RWPE1 (cell line): ENCODE measurements around the gene RASL10A.
A peak's percentile ranks its signal among the peaks of the same experiment; 100 is the strongest.

Source experiments
- CTCF ChIA-PET: fragments of 350-600 bp; sonication (Branson Sonifier 250); formaldehyde crosslinking; extraction: SDS; loops from one replicate; lab custom pipeline; 2021; lab: Yijun Ruan, JAX
- POLR2A ChIA-PET: fragments of 400-600 bp; formaldehyde crosslinking; extraction: SDS; loops from one replicate; lab custom pipeline; 2020; ENCODE audit warnings: antibody characterized with exemption; ENCODE audit not compliant: low non-redundant PET; lab: Yijun Ruan, JAX
- DNase-seq: peaks from one replicate; pipeline ENCODE4 v3.0.0; 2012; ENCODE audit warnings: low spot score
- H3K27ac ChIP-seq: fragments of 450-650 bp; 2 replicates; pipeline ENCODE4 v1.5.1; 2017
- TF ChIP-seq, protein P1 (sequence below): fragments of 450-650 bp; conservative IDR thresholded peaks from 2 replicates; pipeline ENCODE4 v1.5.1; 2017; ENCODE audit warnings: low read depth, mild to moderate bottlenecking

Gene RASL10A

DNA sequence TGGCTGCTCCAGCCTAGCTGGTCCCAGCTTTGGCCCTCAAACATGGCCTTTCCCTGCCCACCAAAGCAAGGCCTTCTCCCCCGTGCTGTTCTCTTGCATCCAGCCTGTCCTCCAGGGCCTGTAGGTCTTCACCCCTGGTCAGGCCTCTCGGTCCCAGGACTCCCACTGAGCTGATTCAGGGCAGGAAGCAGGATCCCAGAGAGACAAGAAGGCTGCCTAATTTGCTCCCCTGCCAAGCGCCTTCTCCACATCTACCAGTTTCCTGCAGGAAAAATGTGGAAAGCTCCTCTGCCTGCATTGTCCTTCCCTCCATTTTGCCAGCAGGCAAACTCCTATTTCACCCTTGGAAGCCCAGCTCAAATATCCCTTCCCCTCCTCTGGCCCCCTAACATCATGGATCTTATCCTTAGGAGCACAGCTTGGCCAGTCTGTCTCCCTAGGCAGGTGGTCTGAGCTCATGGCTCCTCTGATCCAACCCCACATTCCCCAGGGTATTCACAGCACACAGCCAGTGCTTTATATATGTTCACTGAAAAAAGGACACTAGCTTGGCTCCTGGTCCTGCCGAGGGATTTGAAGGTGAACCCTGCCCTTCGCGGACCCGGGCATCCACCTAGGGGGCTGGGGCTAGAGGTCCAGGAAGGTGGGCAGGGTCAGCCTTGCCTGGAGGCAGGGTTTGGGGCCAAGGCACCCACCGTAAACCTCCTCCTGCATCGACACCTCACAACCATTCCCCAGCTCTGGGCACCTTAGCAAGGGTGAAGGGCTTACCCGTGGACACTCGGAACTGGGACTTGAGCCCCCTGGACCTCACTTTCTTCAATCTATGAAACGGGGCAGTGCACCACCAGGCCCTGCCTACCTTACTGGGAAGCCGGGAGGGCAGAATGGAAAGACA, 48.7 kb downstream of the RASL10A start:
- H3K27ac ChIP-seq: peak overlapping the region; percentile 91
- POLR2A ChIA-PET: interaction anchor here (0.5 kb wide), 1 partner anchor 683 kb away, joined by 4 read pairs; no protein-coding TSS in a partner anchor
- no peak for DNase-seq
- TF ChIP-seq, protein P1, sequence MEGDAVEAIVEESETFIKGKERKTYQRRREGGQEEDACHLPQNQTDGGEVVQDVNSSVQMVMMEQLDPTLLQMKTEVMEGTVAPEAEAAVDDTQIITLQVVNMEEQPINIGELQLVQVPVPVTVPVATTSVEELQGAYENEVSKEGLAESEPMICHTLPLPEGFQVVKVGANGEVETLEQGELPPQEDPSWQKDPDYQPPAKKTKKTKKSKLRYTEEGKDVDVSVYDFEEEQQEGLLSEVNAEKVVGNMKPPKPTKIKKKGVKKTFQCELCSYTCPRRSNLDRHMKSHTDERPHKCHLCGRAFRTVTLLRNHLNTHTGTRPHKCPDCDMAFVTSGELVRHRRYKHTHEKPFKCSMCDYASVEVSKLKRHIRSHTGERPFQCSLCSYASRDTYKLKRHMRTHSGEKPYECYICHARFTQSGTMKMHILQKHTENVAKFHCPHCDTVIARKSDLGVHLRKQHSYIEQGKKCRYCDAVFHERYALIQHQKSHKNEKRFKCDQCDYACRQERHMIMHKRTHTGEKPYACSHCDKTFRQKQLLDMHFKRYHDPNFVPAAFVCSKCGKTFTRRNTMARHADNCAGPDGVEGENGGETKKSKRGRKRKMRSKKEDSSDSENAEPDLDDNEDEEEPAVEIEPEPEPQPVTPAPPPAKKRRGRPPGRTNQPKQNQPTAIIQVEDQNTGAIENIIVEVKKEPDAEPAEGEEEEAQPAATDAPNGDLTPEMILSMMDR: no peak
- CTCF ChIA-PET: no interaction called here

DNA sequence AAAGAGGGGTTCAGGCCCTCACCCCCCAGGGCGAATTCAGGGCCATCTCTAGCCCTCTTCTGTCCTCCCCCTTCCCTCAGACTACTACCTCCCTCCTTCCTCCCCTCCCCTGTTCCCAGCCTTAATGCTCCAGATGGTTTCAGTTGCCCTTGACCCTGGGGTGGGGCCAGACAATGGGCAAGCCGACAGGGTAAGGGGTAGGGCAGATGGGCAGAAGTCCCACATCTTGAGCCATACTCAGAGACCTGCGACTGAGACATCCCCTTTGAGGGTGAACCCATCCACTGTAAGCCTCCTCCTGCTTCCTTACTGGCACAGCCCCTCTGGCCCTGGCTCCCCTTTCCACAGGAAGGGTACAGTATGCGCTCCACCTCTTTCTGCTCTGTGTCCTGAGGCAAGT, 49.6 kb downstream of the RASL10A start:
- ChIA-PET CTCF (interaction anchor here (0.6 to 1.4 kb wide), 2 partner anchors 20 to 161 kb away, joined by 3 to 8 read pairs; no protein-coding TSS in a partner anchor), POLR2A (no interaction called here)
- no peak for DNase-seq
- H3K27ac ChIP-seq: peak overlapping the region; percentile 91
- TF ChIP-seq, protein P1: no peak

DNA sequence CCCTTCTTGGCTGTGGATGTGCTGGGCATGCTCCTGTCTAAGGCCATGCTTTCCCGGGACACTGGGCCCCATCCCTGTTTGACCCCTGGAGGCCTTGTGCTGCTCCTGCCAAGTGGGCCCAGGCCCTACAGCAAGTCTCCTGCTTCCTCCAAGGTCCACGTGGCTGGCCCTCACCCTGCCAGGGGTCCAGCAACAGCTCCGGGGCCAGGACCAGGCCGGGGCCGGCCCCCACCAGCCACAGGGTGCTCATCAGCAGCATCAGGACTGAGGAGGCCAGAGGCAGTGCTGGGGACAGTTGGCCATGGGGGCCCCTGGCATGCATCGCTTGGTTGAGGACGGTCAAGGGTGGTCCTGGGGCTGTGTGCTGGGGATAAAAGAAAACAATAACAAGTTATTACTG, 50.2 kb downstream of the RASL10A start:
- TF ChIP-seq, protein P1: no peak

DNA sequence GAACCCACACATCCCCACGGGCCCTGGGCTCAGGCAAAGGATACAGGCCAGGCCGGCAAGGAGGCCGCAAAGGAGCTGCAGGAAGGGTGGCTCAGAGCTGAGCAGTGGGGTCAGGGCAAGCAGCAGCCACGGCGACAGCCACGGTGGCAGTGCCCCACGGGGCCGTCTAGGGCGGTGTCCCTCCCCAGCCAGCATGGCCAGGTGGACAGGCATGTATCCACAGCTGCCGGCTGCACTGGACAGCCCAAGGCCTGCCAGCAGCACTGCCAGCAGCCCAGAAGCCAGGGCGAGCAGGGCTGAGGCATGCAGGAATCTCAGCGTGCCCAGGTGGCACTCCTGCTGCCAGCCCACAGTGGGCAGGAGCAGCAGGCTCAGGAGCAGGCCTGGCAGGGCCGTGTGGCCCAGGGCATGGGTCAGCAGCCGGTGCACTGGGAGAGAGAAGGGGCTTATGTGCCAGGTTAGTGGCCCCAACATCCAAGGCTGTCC, 51.7 kb downstream of the RASL10A start:
- ChIA-PET POLR2A (no interaction called here), CTCF (no interaction called here)
- TF ChIP-seq, protein P1: no peak
- DNase-seq: no peak
- H3K27ac ChIP-seq: peak overlapping the region; percentile 26

More for the DNA sequence above, 50.2 kb downstream of the RASL10A start:
- ChIA-PET POLR2A (no interaction called here), CTCF (interaction anchor here (0.6 to 1.4 kb wide), 2 partner anchors 20 to 160 kb away, joined by 3 to 8 read pairs; no protein-coding TSS in a partner anchor)
- DNase-seq: no peak
- peak overlapping the region; percentile 91 for H3K27ac ChIP-seq
